ENCODE results near the gene EEFSEC.
A peak's percentile ranks its signal among the peaks of the same experiment; 100 is the strongest.

The EEFSEC gene

GRCh38 chr3:128356822-128357221 is 203.5 kb downstream of the EEFSEC start:
- DNase-seq, result no peak

- no peak for DNase-seq
Observed at GRCh38 chr3:128357538-128357937, 204.3 kb downstream of the EEFSEC start.

GRCh38 chr3:128358156-128358895 is 205.0 kb downstream of the EEFSEC start:
- DNase-seq, result no peak

- DNase-seq, result no peak
Observed at GRCh38 chr3:128359060-128359664, 205.9 kb downstream of the EEFSEC start.

GRCh38 chr3:128359846-128360642 is 206.8 kb downstream of the EEFSEC start:
- DNase-seq, result no peak

GRCh38 chr3:128360705-128361271 is 207.5 kb downstream of the EEFSEC start:
- no peak for DNase-seq

GRCh38 chr3:128362026-128362965 is 209.0 kb downstream of the EEFSEC start:
- no peak for DNase-seq

- no peak for DNase-seq
Observed at GRCh38 chr3:128364291-128364690, 211.0 kb downstream of the EEFSEC start.

GRCh38 chr3:128364808-128365360 is 211.6 kb downstream of the EEFSEC start:
- no peak for DNase-seq

GRCh38 chr3:128366136-128366535 is 212.9 kb downstream of the EEFSEC start:
- DNase-seq, result no peak

- no peak for DNase-seq
Observed at GRCh38 chr3:128366652-128367051, 213.4 kb downstream of the EEFSEC start.

- no peak for DNase-seq
Observed at GRCh38 chr3:128367221-128367620, 213.9 kb downstream of the EEFSEC start.

- DNase-seq, result no peak
Observed at GRCh38 chr3:128367761-128368160, 214.5 kb downstream of the EEFSEC start.

- DNase-seq, result no peak
Observed at GRCh38 chr3:128368626-128369025, 215.3 kb downstream of the EEFSEC start.

GRCh38 chr3:128369121-128369703 is 215.9 kb downstream of the EEFSEC start:
- no peak for DNase-seq

- DNase-seq, result no peak
Observed at GRCh38 chr3:128369881-128370642, 216.8 kb downstream of the EEFSEC start.

GRCh38 chr3:128372281-128372680 is 219.0 kb downstream of the EEFSEC start:
- DNase-seq, result peak in 1 of 2 donors; percentile 2

- no peak for DNase-seq
Observed at GRCh38 chr3:128372707-128373533, 219.6 kb downstream of the EEFSEC start.

GRCh38 chr3:128374746-128375445 is 221.6 kb downstream of the EEFSEC start:
- DNase-seq, result no peak
